SK-N-DZ (cell line): ENCODE results near the gene EP400.

ENCODE experiments used
- DNase-seq: peaks from one replicate; pipeline ENCODE4 v3.0.0-alpha.2; 2015; ENCODE audit warnings: low spot score
- small RNA-seq, 2 experiments: library from RNA; depleted of rRNA; stranded (forward); fragments of <200 nt; gene quantifications; one replicate each; pipeline ENCODE3, GENCODE V24; 2014

EP400 gene

DNA sequence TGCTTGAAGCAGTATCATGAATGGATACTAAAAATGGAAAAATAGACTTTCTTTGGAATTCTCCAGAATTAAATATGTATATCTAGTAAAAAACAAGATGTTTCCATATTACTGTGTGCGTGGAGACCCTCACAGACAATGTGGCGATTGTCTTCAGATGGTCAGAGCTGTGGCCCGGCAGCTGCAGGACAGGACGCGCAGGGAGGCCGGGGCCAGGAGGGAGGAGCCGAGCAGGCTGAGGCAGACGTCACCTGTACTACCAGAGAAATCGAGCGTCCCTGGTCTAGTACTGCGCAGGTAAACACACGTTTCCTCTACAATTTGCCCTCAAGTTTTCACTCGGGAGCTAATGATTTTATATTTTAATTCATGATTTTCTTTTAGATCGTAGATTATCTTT lies 171.5 kb downstream of the EP400 start:
- no peak for DNase-seq

DNA sequence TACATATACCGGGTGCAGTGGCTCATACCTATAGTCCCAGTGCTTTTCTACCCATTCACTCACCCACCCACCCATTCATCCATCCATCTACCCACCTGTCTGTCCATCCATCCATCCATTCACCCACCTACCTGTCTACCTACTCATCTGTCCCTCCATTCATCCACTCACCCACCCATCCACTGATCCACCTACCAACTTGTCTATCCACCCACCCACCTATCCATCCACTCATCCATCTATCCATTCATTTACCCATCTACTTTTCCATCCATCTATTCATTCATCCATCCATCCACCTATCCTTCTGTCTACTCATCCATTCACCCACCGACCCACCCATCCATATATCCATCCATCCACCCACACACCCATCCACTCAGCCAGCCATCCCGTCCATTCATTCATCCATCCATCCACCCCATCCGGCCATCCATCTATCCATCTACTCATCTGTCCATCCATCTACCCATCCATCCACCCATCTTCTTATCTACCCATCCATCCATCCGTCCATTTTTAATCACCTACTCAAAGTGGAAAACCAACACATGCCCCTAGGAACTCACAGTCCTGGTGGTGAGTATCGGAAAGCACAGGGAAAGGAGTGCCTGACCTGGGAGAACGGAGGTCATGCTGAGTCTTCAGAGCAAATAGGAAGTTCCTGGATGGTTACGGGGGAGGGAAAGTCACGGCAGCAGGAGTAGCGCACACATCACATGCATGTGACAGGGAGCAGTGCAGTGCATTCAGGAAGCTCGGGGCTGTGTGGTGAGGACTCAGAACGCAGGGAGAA lies 174.4 kb downstream of the EP400 start:
- no peak for DNase-seq

DNA sequence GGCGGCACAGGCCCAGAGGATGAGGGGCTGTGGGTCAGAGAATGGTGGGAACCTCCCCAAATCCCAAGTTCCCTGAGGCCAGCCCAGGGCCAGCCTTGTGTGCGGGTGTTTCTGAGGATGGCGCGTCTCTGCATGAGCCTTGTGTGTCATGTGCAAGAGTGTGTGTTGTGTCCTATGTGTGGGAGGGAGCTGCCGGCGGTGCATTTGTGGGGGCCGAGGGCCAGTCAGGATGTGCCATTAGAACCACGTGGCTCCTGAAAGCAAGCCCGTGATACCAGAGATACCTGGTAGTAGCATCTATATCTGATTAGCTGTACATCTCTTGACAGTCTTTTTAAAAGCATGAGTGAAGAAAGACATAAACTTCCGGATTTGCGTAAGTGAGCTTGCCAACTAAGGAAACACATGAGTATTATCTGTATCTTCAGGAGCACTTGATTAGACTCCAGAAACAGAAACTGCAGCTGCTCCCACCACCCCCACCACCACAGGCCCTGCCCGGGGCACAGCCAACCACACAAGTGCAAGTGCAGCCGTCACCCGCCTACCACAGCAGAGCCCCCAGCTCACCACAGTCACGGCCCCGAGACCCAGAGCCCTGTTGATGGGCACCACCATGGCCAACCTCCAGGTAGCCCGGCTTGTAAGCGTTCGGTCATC lies 175.2 kb downstream of the EP400 start:
- no peak for DNase-seq

DNA sequence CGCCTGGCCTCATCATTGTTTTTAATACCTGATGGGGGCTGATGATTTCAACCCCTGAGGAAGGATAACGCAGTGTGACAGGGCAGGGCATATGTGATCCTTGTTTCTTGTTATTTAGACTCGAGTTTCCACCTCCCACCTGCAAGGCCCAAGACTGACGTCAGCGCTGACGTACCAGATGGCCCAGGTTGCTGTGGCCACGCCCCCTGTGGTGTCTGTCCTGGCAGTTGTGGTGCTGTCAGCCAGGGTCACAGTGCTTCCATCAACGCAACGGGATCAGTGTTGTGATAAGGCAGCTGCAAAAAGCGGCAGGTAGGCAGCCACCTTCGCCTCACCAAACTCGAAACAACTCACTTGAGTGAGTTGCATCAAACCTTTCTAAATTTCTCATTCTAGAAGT lies 176.0 kb downstream of the EP400 start:
- DNase-seq = no peak

DNA sequence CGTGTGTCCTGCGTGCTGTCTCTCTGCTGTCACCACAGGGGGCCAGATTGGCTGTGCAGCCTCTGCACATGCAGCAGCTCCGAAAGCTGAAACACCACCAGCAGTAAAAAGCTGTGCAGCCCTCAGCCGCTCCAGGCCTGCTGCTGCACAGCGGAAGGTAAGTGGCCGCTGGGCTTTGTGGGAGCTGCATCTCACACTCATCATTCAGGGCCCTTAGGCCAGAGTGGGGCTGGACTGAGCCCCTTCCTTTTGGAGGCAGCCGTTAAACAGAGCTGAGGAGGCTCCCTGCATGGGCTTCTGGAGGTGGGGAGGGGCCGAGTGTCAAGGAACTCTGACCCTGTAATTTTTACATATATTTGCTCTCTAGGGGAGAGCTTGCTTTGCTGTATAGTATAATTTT lies 177.3 kb downstream of the EP400 start:
- no peak for DNase-seq

DNA sequence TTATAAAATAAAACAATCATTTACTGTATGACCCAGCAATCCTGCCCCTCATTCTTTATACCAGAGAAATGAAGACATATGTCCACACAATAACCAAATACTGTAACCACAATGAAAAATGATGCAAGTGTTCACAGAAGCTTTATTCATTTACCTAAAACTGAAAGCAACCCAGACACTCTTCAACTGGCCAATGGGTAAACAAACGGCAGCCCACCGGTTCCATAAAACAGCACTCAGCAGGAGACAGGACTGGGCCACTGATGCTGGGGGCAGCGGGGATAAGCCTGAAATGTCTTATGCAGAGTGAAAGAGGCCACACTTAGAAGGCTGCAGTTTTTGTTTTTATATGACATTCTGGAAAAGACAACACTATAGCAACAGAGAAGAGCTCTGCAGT lies 179.3 kb downstream of the EP400 start:
- no peak for DNase-seq

DNA sequence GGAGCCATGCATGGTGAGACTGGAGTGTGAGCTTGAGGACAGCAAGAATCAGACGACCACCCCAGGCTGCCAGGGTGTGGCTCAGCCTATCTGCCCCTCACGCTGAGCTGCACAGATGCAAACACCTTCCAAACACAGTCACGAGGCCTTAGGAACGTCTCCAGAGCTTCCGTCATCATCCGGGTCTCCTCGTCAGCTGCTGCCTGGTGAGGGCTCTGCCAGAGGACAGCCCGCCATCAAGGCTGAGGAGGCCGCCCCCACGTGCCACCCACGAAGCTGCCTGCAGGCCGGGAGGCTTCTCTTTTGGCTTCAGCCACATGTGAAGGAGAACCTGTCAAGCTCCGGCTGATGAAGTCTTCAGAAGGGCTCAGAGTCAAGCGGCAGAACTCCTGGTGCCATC lies 180.9 kb downstream of the EP400 start:
- DNase-seq = no peak

Small RNA genes lying within 50 kb of the gene (small RNA-seq; reads per million reads assigned to genes)
- gene AC131009.3 (0 reads per million in 2 experiments), gene AC137590.2 (0.03 to 0.04 reads per million in 2 experiments), gene SNORA49 (5.7 to 27.2 reads per million in 2 experiments)
